Tibial nerve (tissue), 4 donors: ENCODE measurements around the gene SAMD13. TPM values are rescaled to one million over a fixed set of nuclear protein-coding genes. Genes with fewer than 3 reads are reported as not detected.

Experiments
- DNase-seq, 2 donors: peaks; one replicate each; pipeline ENCODE4 v3.0.0-alpha.2; 2019; ENCODE audit warnings: low spot score in 2 of 2
- H3K27ac ChIP-seq, 4 donors: fragments of 200-600 bp; sonication (generic) in 3 of 4; one replicate each; pipeline ENCODE4 v1.5.1; 2017 to 2019; ENCODE audit warnings: mild to moderate bottlenecking in 1 of 4
- H3K27me3 ChIP-seq, 2 donors: fragments of 200-600 bp; sonication (generic) in 1 of 2; one replicate each; pipeline versions ENCODE4 v1.5.1 to v1.6.0; 2017 to 2019
- H3K36me3 ChIP-seq, 3 donors: fragments of 200-600 bp; sonication (generic); one replicate each; pipeline ENCODE4 v1.5.1; 2018 to 2019
- H3K4me1 ChIP-seq, 4 donors: fragments of 200-600 bp; sonication (generic) in 3 of 4; one replicate each; pipeline ENCODE4 v1.5.1; 2017 to 2019
- H3K4me3 ChIP-seq, 4 donors: fragments of 200-600 bp; sonication (generic) in 3 of 4; one replicate each; pipeline ENCODE4 v1.5.1; 2017 to 2019; ENCODE audit warnings: mild to moderate bottlenecking in 1 of 4, moderate library complexity in 1 of 4
- H3K9me3 ChIP-seq, 4 donors: fragments of 200-600 bp; sonication (generic) in 3 of 4; one replicate each; pipeline ENCODE4 v1.5.1; 2017 to 2019
- CTCF ChIP-seq, 5 experiments: fragments of 200-600 bp in 3 of 5; fragments of 450-650 bp in 2 of 5; sonication (generic) in 3 of 5; IDR thresholded peaks; one replicate each; pipeline ENCODE4 v1.5.1; 2016 to 2019; ENCODE audit warnings: antibody characterized with exemption in 5 of 5, mild to moderate bottlenecking in 3 of 5, moderate library complexity in 2 of 5
- EP300 ChIP-seq, 2 donors: sonication (generic); formaldehyde crosslinking; IDR thresholded peaks; one replicate each; pipeline ENCODE4 v1.6.1; 2017; ENCODE audit warnings: antibody characterized with exemption in 2 of 2, mild to moderate bottlenecking in 1 of 2
- POLR2A ChIP-seq, 2 donors: fragments of 450-650 bp; IDR thresholded peaks; one replicate each; pipeline ENCODE4 v1.6.1; 2017; ENCODE audit warnings: antibody characterized with exemption in 2 of 2, mild to moderate bottlenecking in 2 of 2, moderate library complexity in 2 of 2
- WGBS, 2 donors: methylation state at CpG; one replicate each; pipeline ENCODE4 v1.1.5; 2018; 5-methylcytosine and 5-hydroxymethylcytosine counted together
- total RNA-seq, 4 donors: library from RNA; depleted of rRNA; stranded (reverse); fragments of >200 nt; gene quantifications; one replicate each; pipeline ENCODE4 v1.1.0, GENCODE V29; 2016

SAMD13 gene
- total RNA-seq = 1 to 10 TPM in 2 of 4 donors, not detected in 2; 1.0 to 1.5 TPM

DNA sequence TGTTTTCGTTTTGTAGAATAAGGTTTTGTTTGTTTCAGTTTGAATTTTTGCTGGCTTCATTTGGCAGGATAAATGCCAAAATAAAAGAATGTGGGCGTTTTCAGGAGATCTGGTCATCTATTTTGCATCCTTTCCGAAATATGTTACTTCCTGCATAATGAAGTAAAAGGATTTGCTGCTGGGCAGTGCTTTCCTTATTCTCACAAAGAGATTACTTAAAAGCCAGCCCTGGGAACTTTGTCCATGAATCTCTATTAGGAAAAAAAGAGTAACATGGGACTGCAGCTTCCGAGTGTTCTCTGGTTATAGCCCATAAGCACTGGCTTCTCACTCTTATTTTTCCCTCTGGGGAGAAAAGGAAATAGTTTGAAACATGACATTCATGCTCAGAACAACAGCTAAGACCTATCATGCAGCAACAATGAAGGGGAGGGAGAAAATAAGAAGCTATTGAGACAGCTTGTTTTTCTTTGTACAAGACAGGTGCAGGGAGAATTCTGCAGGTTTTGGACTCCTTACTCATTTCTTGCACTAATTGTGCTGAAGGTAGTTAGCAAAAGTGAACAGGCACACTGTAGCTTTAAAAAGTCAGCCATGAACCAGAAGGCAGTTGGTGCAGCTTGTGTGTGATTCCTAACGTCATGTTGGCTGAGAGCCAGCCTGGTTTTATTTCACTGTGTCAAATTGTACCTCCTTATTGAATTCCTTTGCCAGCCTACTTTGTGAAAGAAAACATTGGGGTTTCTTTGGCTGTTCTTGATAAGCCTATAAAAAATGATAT lies at the start of gene SAMD13:
SAMD13 (plus strand) TSS at position 705 of the 781 bp plus-strand sequence. CDS start 1,527 bp downstream, outside the sequence.
- peak; percentile 49 to 80 for DNase-seq
- Histone ChIP-seq H3K9me3 (no peaks in the 10 kb centered on the region), H3K4me3 (peak within 1 kb of the TSS; percentile 9 to 39 (median 30)), H3K27ac (peak within 1 kb of the TSS in 3 of 4 donors; percentile 43 to 93 (median 66)), H3K36me3 (no peaks in the 10 kb centered on the region), H3K4me1 (peaks cover 5 to 45% (median 18%) of the 10 kb centered on the region in 4 donors), H3K27me3 (no peaks in the 10 kb centered on the region)
- 2 to 7% methylated on average over 5 of the region's 5 CpGs for WGBS, 2 donors
- TF ChIP-seq POLR2A (IDR thresholded peaks at IDR 0.05) (no peak), CTCF (IDR thresholded peaks at IDR 0.05) (no peak), EP300 (IDR thresholded peaks at IDR 0.05) (peak in 1 of 2 donors; percentile 26)

GRCh38 chr1:84253036-84253435 lies 48.5 kb upstream of the SAMD13 start:
- H3K4me3 ChIP-seq = no peak overlapping the region
- H3K4me1 ChIP-seq = no peaks in the 10 kb centered on the region
- H3K27me3 ChIP-seq = no peaks in the 10 kb centered on the region
- WGBS, 2 donors = 81 to 91% methylated on average over 2 of the region's 2 CpGs
- no peak for TF ChIP-seq CTCF (IDR thresholded peaks at IDR 0.05)
- no peak for TF ChIP-seq POLR2A (IDR thresholded peaks at IDR 0.05)
- TF ChIP-seq EP300 (IDR thresholded peaks at IDR 0.05) = no peak
- H3K36me3 ChIP-seq = no peaks in the 10 kb centered on the region
- H3K27ac ChIP-seq = no peak overlapping the region
- no peak for DNase-seq
- peaks cover 0 to 15% (median 1%) of the 10 kb centered on the region in 4 donors for H3K9me3 ChIP-seq

- WGBS, 2 donors = 29 to 42% methylated on average over 4 of the region's 4 CpGs
- Histone ChIP-seq H3K27ac (no peak overlapping the region), H3K4me3 (no peak overlapping the region), H3K4me1 (no peaks in the 10 kb centered on the region), H3K36me3 (no peaks in the 10 kb centered on the region), H3K9me3 (peaks cover 0 to 15% (median 1%) of the 10 kb centered on the region in 4 donors), H3K27me3 (no peaks in the 10 kb centered on the region)
- TF ChIP-seq EP300 (IDR thresholded peaks at IDR 0.05) (no peak), POLR2A (IDR thresholded peaks at IDR 0.05) (no peak), CTCF (IDR thresholded peaks at IDR 0.05) (no peak)
- no peak for DNase-seq
Observed at GRCh38 chr1:84253891-84254290, 47.6 kb upstream of the SAMD13 start.

DNA sequence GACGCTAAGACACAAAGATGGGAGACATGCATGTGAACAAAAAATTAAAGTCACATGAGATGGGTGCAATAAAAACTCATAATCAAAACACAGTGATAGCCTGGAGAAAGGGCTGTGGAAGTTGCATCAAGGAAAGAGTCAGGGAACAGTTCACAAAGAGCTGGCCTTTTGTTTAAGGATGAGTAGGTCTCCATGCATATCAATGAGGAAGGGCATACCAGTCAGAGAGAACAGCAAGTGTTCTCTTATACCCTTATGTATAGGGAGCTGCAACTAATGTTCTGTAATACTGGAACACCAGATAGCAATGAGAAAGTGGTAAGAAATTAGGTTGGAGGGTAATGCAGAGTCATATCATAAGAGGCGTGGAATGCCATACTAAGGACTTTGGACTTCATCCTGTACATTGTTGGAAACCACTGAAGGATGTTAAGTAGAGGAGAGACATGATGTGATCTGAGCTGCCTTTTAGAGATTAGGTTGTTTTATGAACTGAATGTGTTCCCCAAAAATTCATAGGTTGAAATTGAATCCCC lies 46.7 kb upstream of the SAMD13 start:
- WGBS, 2 donors = 87 to 98% methylated on average over 2 of the region's 2 CpGs
- Histone ChIP-seq H3K27me3 (no peaks in the 10 kb centered on the region), H3K4me1 (no peaks in the 10 kb centered on the region), H3K4me3 (no peak overlapping the region), H3K9me3 (peaks cover 0 to 15% (median 1%) of the 10 kb centered on the region in 4 donors), H3K36me3 (no peaks in the 10 kb centered on the region), H3K27ac (no peak overlapping the region)
- no peak for DNase-seq
- TF ChIP-seq CTCF (IDR thresholded peaks at IDR 0.05) (no peak), POLR2A (IDR thresholded peaks at IDR 0.05) (no peak), EP300 (IDR thresholded peaks at IDR 0.05) (no peak)

DNA sequence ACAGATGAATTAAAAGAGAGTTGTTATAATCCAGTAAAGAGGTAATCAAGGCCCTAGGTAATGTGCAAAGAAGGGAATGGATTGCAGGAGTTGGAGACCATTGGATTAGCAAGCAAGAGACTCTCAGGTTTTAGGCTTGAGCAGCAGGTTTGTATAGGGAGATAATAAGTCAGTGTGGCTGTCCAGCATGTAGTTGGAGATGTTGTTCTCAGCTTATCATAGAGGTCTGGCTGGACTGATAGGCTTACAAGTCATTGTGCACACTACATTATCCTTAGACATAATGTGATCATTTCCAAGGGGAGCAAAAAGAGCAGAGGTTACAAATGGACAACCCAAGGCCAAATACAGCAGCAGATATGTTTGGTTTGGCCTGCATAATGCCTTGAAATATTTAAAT lies 45.9 kb upstream of the SAMD13 start:
- Histone ChIP-seq H3K36me3 (no peaks in the 10 kb centered on the region), H3K27ac (no peak overlapping the region), H3K27me3 (no peaks in the 10 kb centered on the region), H3K9me3 (peaks cover 0 to 8% (median 1%) of the 10 kb centered on the region in 4 donors), H3K4me3 (no peak overlapping the region), H3K4me1 (no peaks in the 10 kb centered on the region)
- no peak for DNase-seq
- TF ChIP-seq EP300 (IDR thresholded peaks at IDR 0.05) (no peak), CTCF (IDR thresholded peaks at IDR 0.05) (no peak), POLR2A (IDR thresholded peaks at IDR 0.05) (no peak)
